NCI-H460 (cell line): ENCODE results near the gene HOXB3. TPM values are rescaled to one million over a fixed set of nuclear protein-coding genes. Genes with fewer than 3 reads are reported as not detected.

ENCODE experiments used
- DNase-seq: peaks from one replicate; pipeline ENCODE4 v3.0.0-alpha.2; 2016; ENCODE audit warnings: low read depth; ENCODE audit errors: extremely low read depth
- total RNA-seq: library from RNA; depleted of rRNA; stranded (reverse); fragments of >200 nt; shearing (Covaris generic); gene quantifications from 2 replicates; pipeline ENCODE4 v1.2.3, GENCODE V29; 2014

Gene HOXB3
- total RNA-seq, 1 experiment from 2014 or later = 5.3 TPM

DNA sequence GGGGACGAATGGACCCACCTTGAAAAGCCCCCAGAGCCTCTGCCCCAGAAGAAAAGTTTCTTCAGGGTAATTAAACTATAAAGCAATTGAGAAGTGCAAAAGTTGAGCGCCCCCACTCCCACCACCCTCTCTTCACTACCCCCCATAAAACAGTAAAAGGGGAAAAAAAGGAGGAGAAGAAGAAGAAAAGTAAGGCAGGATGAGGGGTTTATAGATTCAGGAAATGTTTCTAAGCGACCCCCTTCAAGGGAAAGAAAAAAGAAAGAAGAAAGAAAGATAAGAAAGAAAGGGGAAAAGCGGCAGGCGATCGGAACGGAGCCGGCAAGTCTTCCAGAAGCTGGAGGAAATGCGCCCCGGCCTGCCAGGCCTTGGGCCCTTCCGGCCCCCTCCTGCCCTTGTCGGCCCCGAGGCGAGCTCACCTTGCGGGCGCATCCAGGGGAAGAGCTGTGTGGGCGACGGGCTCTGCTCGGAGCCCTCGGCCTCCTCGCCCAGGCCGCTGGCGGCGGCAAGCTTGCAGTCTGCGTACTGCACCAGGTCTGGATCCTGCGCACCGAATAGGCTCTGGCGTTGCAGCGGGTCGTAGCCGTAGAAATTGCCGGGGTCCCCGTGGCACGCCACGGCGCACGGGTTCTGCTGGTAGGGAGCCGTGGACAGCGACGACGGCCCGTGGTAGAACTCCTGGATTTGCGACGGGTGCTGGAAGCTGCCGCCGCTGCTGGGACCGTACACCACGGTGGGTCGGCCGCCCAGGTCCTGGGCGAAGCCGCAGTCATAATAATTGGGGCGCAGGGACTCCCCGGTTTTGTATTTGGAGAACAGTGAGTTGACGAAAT, 24.0 kb upstream of the HOXB3 start:
- DNase-seq = no peak

- no peak for DNase-seq
Measured at GRCh38 chr17:48612854-48613691, 23.0 kb upstream of the HOXB3 start.

DNA sequence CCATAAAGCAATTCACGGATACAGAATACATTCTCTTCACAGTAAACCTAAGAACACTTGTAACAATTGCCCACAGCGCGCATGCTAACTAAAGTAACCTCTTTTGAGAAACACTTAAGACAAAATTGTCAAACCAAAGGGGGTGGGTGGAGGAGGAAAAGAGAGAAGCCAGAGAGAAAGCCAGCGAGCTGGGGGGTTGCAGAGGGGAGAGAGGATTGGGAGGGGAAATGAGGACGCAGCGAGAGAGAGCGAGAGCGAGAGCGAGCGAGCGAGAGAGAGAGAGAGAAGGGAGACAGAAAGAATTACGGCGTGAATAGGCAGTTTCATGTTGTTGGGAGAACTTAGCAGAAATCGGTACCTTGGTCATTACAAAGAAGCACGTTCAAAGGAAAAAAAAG, 22.4 kb upstream of the HOXB3 start:
- DNase-seq = no peak

DNA sequence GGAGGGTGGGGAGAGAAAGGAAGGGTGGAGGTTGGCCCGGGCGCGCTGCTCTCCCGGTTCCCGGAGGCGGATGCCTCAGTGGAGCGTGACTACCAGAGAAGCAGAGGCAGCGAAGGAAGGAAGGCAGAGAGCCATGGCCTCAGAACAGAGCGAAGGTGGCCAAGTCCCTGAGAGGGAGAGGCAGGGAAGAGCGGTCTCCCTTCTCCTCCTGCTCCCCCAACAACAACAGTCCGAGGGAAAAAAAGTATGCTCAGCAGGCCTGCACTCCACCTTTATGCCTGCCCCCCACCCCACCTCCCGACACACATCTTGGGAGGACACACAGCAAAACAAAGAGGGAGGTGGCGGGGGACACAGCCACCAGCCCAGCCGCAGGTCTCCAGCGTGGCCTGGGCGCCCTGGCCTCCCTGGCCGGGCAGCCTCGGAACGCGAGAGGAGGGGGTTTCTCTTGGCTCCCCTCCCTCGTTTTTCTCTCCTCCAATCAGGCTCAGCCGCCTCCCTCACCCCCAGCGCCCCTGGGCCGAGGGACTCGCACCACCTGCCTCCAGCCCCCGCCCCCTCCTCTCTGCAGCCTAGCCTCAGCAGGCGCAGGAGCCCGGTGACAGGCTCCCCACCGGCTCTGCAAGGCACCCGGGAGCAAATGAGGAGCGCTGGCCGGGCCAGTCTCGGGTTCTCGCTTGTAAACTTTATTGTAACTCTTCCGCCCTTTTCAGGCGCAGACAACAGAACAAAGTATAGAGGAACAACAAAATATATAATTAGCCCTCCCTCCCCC, 21.8 kb upstream of the HOXB3 start:
- DNase-seq = no peak

- DNase-seq = no peak
Measured at GRCh38 chr17:48611213-48611612, 21.2 kb upstream of the HOXB3 start.

DNA sequence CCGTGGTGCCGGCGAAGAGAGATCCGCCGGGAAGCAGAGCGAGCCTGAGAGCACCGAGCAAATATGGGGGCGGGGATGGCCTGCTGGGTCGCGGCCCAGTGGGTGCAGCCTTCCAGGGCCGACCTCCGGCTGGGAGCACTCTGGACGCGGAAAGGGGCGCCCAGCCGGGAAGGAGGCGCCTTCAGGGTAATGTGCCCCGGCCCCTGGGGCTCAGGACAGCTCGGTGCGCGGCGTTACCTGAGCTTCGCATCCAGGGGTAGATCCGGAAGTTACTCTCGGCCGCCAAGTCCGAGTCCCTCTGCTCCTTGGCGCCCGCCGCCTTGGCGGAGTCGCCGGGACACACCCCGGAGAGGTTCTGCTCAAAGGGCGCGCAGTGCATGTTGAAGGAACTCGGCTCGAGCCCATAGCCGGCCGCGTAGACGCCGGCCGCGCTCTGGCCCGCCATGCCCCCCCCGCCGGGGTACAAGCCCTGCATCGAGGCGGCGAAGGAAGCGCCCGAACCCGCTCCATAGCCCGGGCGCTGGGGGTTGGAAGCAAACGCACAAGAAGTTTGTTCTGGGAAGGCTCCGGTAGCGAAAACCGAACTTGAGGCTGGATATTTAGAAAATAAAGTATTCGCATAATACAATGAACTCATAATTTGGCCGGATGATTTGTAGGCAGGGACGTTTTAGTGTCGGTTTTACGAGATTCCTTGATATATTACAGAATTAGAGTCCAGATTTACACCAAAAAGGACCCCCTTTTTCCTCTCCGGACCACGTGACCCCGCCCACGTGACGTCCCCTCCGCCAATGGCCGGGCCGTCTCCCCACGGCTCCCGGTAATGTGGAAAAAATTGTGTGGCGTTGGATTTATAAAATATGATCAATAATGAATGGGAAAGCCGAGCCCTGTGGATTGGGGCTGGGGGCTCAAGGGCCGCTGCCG, 20.5 kb upstream of the HOXB3 start, which contains the start of gene HOXB7:
Gene HOXB7 (minus strand): TSS at position 736 of the 930 bp plus-strand sequence. CDS start 99 bp downstream, at position 637.
- no peak for DNase-seq

DNA sequence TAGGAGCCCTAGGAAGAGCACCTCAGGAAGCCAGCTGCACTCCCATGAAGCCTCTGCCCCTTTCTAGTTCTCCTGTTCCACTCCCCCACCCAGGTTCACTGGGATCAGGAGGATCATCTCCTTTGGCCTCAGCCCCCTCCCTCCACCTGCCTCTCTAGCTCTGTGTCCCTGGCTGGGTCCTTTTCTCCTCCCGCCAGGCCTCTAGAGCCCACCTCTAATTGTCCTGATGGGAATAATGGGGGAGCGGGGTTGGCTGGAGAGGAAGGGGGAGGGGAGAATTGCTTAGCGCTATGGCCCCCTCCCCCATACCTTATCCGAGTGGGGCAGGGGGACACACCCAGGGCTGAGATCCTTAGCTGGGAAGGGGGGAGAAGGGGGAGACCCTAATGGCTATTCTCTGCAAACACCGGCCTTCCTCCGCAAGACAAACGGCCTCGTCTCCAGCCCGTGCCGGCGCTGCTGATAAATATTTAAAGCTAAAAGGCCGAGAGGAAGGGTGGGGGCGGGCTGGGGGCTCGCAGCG, 19.8 kb upstream of the HOXB3 start:
- DNase-seq = no peak

- no peak for DNase-seq
Measured at GRCh38 chr17:48609033-48609432, 19.0 kb upstream of the HOXB3 start.

GRCh38 chr17:48608494-48608834, 18.4 kb upstream of the HOXB3 start:
- no peak for DNase-seq

DNA sequence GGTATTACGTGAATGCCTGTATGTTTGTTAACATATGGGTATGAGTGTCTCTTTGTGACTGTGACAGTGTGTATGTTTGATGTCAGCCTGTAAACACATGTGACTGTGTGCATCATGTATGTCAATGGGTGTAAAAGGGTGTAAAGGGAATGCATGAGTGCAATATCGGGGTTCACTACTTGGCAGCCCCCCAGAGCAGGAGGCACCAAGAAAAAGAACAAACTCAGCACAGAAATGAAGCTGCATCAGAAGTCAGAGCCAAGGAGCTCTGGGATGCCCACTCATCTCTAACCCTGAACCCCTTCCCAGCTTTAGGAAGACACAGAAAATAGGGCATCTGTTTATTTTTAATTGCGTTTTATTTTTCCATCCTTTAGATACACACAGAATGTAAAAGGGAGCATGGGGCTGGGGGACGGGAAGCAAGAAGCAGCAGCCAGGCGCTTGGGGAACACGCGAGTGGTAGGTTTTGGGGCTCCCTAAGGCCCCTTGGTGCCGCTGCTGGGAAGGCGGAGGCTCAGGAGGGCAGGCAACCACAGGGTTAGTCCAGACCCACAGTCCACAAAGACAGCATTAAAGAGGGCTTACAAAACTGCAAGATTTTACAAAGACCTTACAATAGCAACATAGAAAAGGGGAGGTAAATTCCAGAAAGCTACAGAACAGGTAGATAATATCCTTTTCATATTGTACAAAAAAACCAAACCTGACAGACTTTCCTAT, 17.0 kb upstream of the HOXB3 start:
- no peak for DNase-seq

DNA sequence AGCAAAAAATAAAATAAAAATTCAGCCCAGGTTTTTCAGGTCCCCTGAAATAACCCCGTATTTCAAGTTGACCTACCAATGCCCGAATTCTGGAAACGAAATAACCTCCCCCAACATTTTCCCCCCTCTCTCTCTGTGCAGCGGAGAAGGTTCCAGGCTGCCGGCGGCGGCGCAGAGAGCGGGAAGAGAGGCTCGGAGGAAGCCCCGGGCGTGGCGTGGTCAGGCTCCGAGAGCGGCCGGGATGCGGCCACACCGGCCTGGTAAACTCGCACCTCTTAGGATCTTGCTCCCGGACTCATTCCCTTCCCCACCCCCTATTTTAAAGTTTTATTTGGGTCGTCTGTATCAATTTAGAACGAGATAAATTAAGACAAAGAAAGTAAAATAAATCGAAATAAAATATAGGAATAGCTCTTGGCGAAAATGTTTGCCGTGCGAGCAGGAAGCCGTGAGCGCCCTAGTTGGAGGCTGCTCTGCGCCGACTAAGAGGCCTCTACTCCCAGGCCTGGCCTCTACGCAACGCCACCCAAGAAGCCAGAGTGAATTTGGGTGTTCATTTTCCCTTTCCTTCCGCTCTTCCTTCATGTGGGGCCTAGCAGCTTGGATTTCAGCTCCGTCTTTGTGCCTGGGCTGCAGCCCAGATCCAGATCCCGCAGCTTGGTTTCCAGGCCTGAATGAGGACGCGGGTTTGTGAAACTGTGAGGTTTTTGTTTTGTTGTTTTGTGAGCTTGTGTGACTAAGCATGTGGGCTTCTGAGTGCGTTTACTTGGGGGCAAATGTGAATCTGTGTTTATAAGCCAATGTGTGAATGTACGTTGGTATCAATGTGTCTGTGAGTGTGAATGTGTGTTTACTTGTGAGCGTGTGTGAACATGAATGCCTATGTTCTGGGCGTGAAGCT, 16.2 kb upstream of the HOXB3 start:
- no peak for DNase-seq

GRCh38 chr17:48605409-48605919, 15.4 kb upstream of the HOXB3 start:
- no peak for DNase-seq

DNA sequence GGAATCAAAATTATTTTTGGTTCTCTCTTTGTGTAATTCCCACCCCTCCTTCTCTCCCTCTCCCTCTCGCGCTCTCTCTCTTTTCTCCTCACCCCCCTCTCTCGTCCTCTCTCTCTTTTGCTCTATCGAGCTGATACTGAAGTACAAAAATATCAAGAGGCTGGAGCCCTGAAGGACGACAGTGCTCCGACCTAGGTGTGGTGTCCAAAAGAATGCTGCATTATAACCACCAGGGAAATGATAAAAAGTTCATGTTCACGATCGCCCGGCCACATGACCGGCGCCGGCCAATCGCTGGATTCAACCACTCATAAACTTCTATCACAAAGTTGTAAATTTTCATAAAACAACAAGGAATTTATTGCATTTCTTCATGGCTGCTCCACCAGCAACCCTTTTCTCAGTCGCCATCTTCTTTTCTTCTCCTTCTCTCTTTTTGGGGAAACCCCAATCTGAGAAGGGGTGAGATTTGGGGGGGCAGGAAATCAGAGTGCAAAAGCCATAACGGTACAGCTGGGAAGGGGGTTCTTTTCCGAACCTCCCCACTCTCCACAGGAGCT, 14.8 kb upstream of the HOXB3 start, which contains the start of gene HOXB6:
Gene HOXB6 (minus strand): TSS at position 217 of the 560 bp plus-strand sequence. CDS start 6,836 bp downstream, outside the sequence.
- no peak for DNase-seq

DNA sequence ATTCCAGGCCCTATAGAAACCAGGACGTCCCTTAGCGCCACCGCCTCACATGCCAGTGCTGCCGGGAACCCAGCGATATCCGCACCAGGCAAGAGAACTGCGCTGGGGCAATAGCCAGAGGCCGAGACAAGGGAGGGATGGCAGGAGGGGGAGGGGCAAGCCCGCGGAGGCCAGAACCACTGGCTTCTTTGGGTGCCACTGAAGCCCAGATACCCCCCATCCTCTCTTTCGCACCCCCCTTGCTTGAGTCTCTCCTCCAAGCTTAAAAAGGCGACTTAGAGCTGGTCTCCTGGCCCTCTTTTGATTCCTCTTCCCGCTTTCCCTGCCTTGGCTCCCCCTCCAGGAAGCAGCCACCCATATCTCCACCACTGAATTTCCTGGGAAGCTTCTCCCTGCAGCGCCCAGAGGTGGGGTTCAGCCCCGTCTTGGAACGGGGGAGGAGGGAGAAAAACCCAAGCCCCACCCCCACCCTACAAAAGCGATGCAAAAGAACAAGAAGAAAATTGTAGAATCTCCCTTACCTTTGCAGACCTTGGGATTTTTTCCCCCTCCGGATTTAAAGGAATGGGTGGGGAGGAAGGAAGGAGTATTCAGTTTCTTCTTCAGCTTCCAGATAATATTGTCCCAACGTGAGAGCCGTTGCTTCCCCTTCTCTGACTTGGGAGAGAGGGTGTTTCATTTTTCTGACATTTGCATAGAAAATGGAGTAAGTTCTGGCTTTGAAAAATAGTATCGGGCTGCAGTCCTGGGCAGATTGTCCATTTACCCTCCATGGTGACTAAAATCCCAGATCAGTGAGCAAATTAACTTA, 14.1 kb upstream of the HOXB3 start:
- peak; percentile 78 for DNase-seq

GRCh38 chr17:48601539-48602425, 11.7 kb upstream of the HOXB3 start:
- no peak for DNase-seq

- no peak for DNase-seq
Measured at GRCh38 chr17:48601207-48601538, 11.1 kb upstream of the HOXB3 start.
